NCI-H510A treated with DMSO at 0.1 percent for 48 hours (cell line): ENCODE measurements around the gene NCEH1.

Experiments used
- DNase-seq: peaks from one replicate; lab custom pipeline; 2025; lab: John Stamatoyannopoulos, UW

NCEH1 gene

GRCh38 chr3:172644258-172644657 lies 66.6 kb downstream of the NCEH1 start:
- no peak for DNase-seq

GRCh38 chr3:172643506-172644179 lies 67.2 kb downstream of the NCEH1 start:
- DNase-seq, result no peak

GRCh38 chr3:172641291-172641690 lies 69.6 kb downstream of the NCEH1 start:
- no peak for DNase-seq

GRCh38 chr3:172640751-172641150 lies 70.1 kb downstream of the NCEH1 start:
- DNase-seq, result no peak

GRCh38 chr3:172635588-172635987 lies 75.3 kb downstream of the NCEH1 start:
- DNase-seq, result no peak

GRCh38 chr3:172634948-172635347 lies 75.9 kb downstream of the NCEH1 start:
- DNase-seq, result no peak

- DNase-seq, result no peak
Observed at GRCh38 chr3:172630316-172630715, 80.6 kb downstream of the NCEH1 start.

- DNase-seq, result no peak
Observed at GRCh38 chr3:172629470-172629869, 81.4 kb downstream of the NCEH1 start.

- no peak for DNase-seq
Observed at GRCh38 chr3:172627057-172627809, 83.6 kb downstream of the NCEH1 start.

- DNase-seq, result no peak
Observed at GRCh38 chr3:172626021-172626640, 84.7 kb downstream of the NCEH1 start.

GRCh38 chr3:172625404-172625803 lies 85.5 kb downstream of the NCEH1 start:
- DNase-seq, result no peak

GRCh38 chr3:172624999-172625398 lies 85.9 kb downstream of the NCEH1 start:
- DNase-seq, result no peak

GRCh38 chr3:172622916-172623700 lies 87.8 kb downstream of the NCEH1 start:
- peak; percentile 33 for DNase-seq

- DNase-seq, result no peak
Observed at GRCh38 chr3:172622156-172622555, 88.7 kb downstream of the NCEH1 start.

GRCh38 chr3:172617976-172618375 lies 92.9 kb downstream of the NCEH1 start:
- no peak for DNase-seq

- no peak for DNase-seq
Observed at GRCh38 chr3:172617013-172617706, 93.7 kb downstream of the NCEH1 start.

GRCh38 chr3:172616031-172616461 lies 94.8 kb downstream of the NCEH1 start:
- DNase-seq, result no peak

- no peak for DNase-seq
Observed at GRCh38 chr3:172615296-172615695, 95.6 kb downstream of the NCEH1 start.

- no peak for DNase-seq
Observed at GRCh38 chr3:172614340-172615274, 96.3 kb downstream of the NCEH1 start.

- no peak for DNase-seq
Observed at GRCh38 chr3:172613845-172614244, 97.0 kb downstream of the NCEH1 start.
